Activated T-helper 2 cell treated with anti-CD3 and anti-CD28 coated beads, Interferon-gamma antibody, Interleukin-2, Interleukin-4, amounts not matched to agents 10 μg/mL and 5 μg/mL and 100 μg/mL, durations not matched to agents 14 hours and 24 hours and 36 hours (primary cell): ENCODE measurements around the gene MPLKIP. TPM values are rescaled to one million over a fixed set of nuclear protein-coding genes. Genes with fewer than 3 reads are reported as not detected.
A peak's percentile ranks its signal among the peaks of the same experiment; 100 is the strongest.
"Not testable (repeated sequence)": the region's sequence is repeated elsewhere in the genome, so short reads cannot be mapped to it uniquely, and the experiment has no call there.

Experiments used
- DNase-seq: peaks from one replicate; pipeline ENCODE4 v3.0.0; 2021; ENCODE audit warnings: low spot score
- H3K27ac Mint-ChIP-seq: one replicate; pipeline ENCODE4 v1.8.0; 2021; ENCODE audit warnings: mixed read lengths
- H3K27me3 Mint-ChIP-seq: one replicate; pipeline ENCODE4 v1.8.0; 2021; ENCODE audit warnings: low read depth, mixed read lengths
- H3K36me3 Mint-ChIP-seq: one replicate; pipeline ENCODE4 v1.8.0; 2021; ENCODE audit warnings: low read depth, mixed read lengths
- H3K4me1 Mint-ChIP-seq: one replicate; pipeline ENCODE4 v1.8.0; 2021; ENCODE audit warnings: low read depth, mixed read lengths
- H3K4me3 Mint-ChIP-seq: one replicate; pipeline ENCODE4 v1.8.0; 2021; ENCODE audit warnings: low read depth, mild to moderate bottlenecking, moderate library complexity, mixed read lengths
- H3K9me3 Mint-ChIP-seq: one replicate; pipeline ENCODE4 v1.8.0; 2021; ENCODE audit warnings: mixed read lengths
- intact Hi-C: fragments of 100-400 bp; cut with micrococcal nuclease; formaldehyde crosslinking; loops from one replicate; pipeline ENCODE4 v1.15.1; 2023
- total RNA-seq: library from RNA; stranded (reverse); gene quantifications from 2 replicates; pipeline ENCODE4 v1.2.3, GENCODE V29; 2022

MPLKIP gene
- total RNA-seq: 35.6 and 39.0 TPM in 2 replicates

DNA sequence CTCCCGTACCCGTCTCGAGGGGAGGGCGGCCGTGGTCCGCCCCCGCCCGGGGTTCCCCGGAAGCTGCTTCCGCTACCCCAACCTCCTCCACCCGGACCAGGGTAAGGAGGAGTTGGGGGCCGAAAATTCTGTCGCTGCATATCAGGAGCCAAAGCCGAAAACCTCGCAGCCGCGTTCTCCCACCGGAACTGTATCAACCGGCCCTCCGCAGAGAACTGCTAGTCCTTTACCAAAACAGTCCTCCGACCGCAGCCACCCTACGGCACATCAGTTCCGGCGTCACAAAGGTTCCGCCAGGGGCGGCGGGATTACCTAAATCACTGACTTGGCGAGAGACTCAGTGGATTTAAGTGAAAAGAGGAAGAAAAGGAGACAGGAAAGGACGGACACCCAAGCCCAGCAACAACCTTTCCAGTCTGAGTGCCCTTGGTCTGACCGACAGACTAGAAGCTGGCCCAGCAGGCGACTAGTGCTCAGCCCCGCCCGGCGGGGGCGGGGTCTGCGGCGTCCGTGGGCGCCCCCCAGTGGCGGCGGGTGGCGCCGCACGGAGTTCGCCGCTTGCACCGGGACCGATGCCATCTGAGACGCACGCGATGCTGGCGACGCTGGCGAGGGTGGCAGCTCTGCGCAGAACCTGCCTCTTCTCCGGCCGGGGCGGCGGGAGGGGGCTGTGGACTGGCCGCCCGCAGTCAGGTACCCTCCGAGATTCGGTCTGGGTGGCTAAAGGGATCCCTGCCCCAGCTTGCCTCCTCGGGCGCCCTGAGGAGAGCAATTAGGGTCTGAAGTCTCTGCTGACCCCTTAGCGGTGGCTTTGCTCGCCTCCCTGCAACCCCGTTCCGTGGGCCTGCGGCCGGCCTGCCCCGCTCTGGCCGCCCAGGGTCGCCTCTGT is at the start of gene MPLKIP, which contains the start of gene SUGCT:
MPLKIP (minus strand) TSS at position 195 of the 889 bp plus-strand sequence; CDS start at position 140, 55 bp downstream.
SUGCT (plus strand) TSS at position 578 of the 889 bp plus-strand sequence.
- Mint-ChIP-seq H3K4me3 (peak within 1 kb of the TSS; percentile 93), H3K27ac (peak within 1 kb of the TSS; percentile 93), H3K27me3 (peaks cover 15% of the 10 kb centered on the region), H3K4me1 (peaks cover 17% of the 10 kb centered on the region), H3K9me3 (no peaks in the 10 kb centered on the region), H3K36me3 (peaks cover 11% of the 10 kb centered on the region)
- DNase-seq: peak; percentile 83
- intact Hi-C loops: loop anchor here (1.0 to 10.0 kb wide), 6 partner anchors 185 to 1230 kb away; partner anchors contain the start of genes RALA, VPS41 and YAE1

DNA sequence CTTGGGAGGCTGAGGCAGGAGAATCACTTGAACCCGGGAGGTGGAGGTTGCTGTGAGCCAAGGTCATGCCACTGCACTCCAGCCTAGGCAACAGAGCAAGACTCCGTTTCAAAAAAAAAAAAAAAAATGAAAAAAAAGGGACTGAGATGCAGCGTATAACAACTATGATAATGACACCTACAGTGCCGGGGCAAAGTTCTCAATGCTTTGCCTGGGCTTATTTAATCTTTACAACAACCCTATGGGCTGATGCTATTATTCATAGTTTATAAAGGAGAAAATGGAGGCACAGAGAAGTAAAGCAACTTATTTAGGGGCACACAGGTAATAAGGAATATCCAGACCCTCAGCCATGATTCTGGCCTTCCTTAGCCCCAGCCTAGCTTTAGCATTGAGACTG is 48.0 kb upstream of the MPLKIP start:
- Mint-ChIP-seq H3K9me3 (no peaks in the 10 kb centered on the region), H3K27me3 (no peaks in the 10 kb centered on the region), H3K36me3 (no peaks in the 10 kb centered on the region), H3K4me3 (no peak overlapping the region), H3K27ac (no peak overlapping the region), H3K4me1 (no peaks in the 10 kb centered on the region)
- intact Hi-C loops: no loop called here
- no peak for DNase-seq

GRCh38 chr7:40177071-40177470 is 42.6 kb upstream of the MPLKIP start:
- no peaks in the 10 kb centered on the region for H3K4me1 Mint-ChIP-seq
- intact Hi-C loops: no loop called here
- no peaks in the 10 kb centered on the region for H3K27me3 Mint-ChIP-seq
- H3K9me3 Mint-ChIP-seq: no peaks in the 10 kb centered on the region
- H3K36me3 Mint-ChIP-seq: no peaks in the 10 kb centered on the region
- H3K4me3 Mint-ChIP-seq: no peak overlapping the region
- H3K27ac Mint-ChIP-seq: no peak overlapping the region
- no peak for DNase-seq

GRCh38 chr7:40175725-40176510 is 41.5 kb upstream of the MPLKIP start:
- intact Hi-C loops: no loop called here
- Mint-ChIP-seq H3K4me3 (no peak overlapping the region), H3K27ac (no peak overlapping the region), H3K27me3 (no peaks in the 10 kb centered on the region), H3K4me1 (no peaks in the 10 kb centered on the region), H3K9me3 (no peaks in the 10 kb centered on the region), H3K36me3 (no peaks in the 10 kb centered on the region)
- no peak for DNase-seq

DNA sequence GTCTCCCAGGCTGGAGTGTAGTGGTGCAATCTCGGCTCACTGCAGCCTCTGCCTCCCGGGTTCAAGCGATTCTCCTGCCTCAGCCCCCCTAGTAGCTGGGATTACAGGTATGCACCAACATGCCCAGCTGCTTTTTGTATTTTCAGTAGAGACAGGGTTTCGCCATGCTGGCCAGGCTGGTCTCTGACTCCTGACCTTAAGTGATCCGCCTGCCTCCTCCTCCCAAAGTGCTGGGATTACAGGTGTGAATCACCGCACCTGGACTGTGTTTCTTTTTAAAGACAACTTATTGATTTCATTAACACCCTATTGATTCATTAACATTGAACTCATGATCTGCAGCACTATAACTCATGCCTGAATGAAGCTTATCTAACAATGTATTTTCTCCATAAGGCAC is 40.8 kb upstream of the MPLKIP start:
- H3K27me3 Mint-ChIP-seq, DNase-seq, intact Hi-C loops, H3K4me1 Mint-ChIP-seq, H3K27ac Mint-ChIP-seq, H3K4me3 Mint-ChIP-seq, H3K9me3 Mint-ChIP-seq, H3K36me3 Mint-ChIP-seq: not testable (repeated sequence)

- H3K4me3 Mint-ChIP-seq, H3K4me1 Mint-ChIP-seq, H3K36me3 Mint-ChIP-seq, H3K27me3 Mint-ChIP-seq, H3K27ac Mint-ChIP-seq, H3K9me3 Mint-ChIP-seq, intact Hi-C loops, DNase-seq: not testable (repeated sequence)
Observed at GRCh38 chr7:40173121-40173520, 38.7 kb upstream of the MPLKIP start.

- H3K4me3 Mint-ChIP-seq, intact Hi-C loops, H3K9me3 Mint-ChIP-seq, H3K27me3 Mint-ChIP-seq, H3K27ac Mint-ChIP-seq, DNase-seq, H3K36me3 Mint-ChIP-seq, H3K4me1 Mint-ChIP-seq: not testable (repeated sequence)
Observed at GRCh38 chr7:40168266-40168665, 33.8 kb upstream of the MPLKIP start.

GRCh38 chr7:40167291-40167690 is 32.9 kb upstream of the MPLKIP start:
- DNase-seq: no peak
- intact Hi-C loops: no loop called here
- H3K4me1 Mint-ChIP-seq: no peaks in the 10 kb centered on the region
- no peak overlapping the region for H3K4me3 Mint-ChIP-seq
- no peaks in the 10 kb centered on the region for H3K27me3 Mint-ChIP-seq
- no peaks in the 10 kb centered on the region for H3K9me3 Mint-ChIP-seq
- H3K27ac Mint-ChIP-seq: no peak overlapping the region
- H3K36me3 Mint-ChIP-seq: no peaks in the 10 kb centered on the region

GRCh38 chr7:40165216-40165615 is 30.8 kb upstream of the MPLKIP start:
- Mint-ChIP-seq H3K4me1 (no peaks in the 10 kb centered on the region), H3K4me3 (no peak overlapping the region), H3K27me3 (no peaks in the 10 kb centered on the region), H3K9me3 (no peaks in the 10 kb centered on the region), H3K27ac (no peak overlapping the region), H3K36me3 (no peaks in the 10 kb centered on the region)
- no peak for DNase-seq
- intact Hi-C loops: no loop called here

- no peaks in the 10 kb centered on the region for H3K27me3 Mint-ChIP-seq
- intact Hi-C loops: no loop called here
- no peak overlapping the region for H3K27ac Mint-ChIP-seq
- no peaks in the 10 kb centered on the region for H3K36me3 Mint-ChIP-seq
- H3K9me3 Mint-ChIP-seq: no peaks in the 10 kb centered on the region
- DNase-seq: no peak
- H3K4me3 Mint-ChIP-seq: no peak overlapping the region
- no peaks in the 10 kb centered on the region for H3K4me1 Mint-ChIP-seq
Observed at GRCh38 chr7:40162516-40162915, 28.1 kb upstream of the MPLKIP start.

GRCh38 chr7:40156988-40157387 is 22.6 kb upstream of the MPLKIP start:
- no peak overlapping the region for H3K4me3 Mint-ChIP-seq
- H3K9me3 Mint-ChIP-seq: no peaks in the 10 kb centered on the region
- no peaks in the 10 kb centered on the region for H3K4me1 Mint-ChIP-seq
- H3K36me3 Mint-ChIP-seq: no peaks in the 10 kb centered on the region
- H3K27ac Mint-ChIP-seq: no peak overlapping the region
- intact Hi-C loops: no loop called here
- H3K27me3 Mint-ChIP-seq: no peaks in the 10 kb centered on the region
- no peak for DNase-seq

DNA sequence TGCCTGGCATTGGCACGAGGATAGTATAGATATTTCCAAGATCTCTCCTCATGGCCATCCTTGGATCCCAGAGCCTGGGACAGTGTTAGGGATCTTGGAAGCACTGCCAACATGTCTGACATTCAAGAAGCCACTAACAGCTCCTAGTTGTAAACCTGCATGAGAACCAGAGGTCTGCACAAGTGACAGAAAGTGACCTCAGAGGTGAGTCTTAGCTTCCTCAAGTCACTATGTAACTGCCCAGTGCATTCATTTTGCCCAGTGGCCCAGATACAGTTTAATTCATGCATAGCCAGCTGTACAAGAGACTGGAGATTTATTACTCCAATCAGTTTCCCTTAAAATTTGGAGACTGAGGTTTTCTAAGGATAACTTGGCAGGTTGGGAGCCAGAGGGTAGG is 17.1 kb upstream of the MPLKIP start:
- Mint-ChIP-seq H3K9me3 (no peaks in the 10 kb centered on the region), H3K4me3 (no peak overlapping the region), H3K27ac (no peak overlapping the region), H3K36me3 (no peaks in the 10 kb centered on the region), H3K4me1 (no peaks in the 10 kb centered on the region), H3K27me3 (no peaks in the 10 kb centered on the region)
- intact Hi-C loops: no loop called here
- DNase-seq: no peak

DNA sequence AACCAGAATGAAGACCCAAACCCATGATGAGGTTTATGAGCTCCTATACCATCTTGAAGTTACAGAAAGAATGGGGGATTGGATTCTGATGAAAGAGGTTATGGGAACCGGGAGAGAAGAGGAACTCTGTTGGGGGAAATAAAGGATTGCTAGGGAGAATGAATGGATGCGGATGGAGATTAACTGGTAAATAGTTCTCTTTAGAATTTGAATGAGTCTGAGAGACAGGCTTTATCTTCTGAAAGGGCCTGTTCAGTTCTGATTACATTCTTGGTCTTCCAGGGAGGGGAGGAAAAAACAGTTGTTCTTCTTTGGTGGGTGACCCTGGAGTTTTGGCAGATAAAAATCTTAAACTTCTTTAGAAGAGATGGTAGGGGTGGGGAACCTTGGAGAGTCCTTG is 14.2 kb upstream of the MPLKIP start:
- DNase-seq: no peak
- intact Hi-C loops: no loop called here
- Mint-ChIP-seq H3K27ac (no peak overlapping the region), H3K36me3 (no peaks in the 10 kb centered on the region), H3K4me1 (no peaks in the 10 kb centered on the region), H3K27me3 (no peaks in the 10 kb centered on the region), H3K4me3 (no peak overlapping the region), H3K9me3 (no peaks in the 10 kb centered on the region)
